Measurements from ENCODE around the gene COL27A1.

The COL27A1 gene

GRCh38 chr9:114339130-114339908 is 184.0 kb downstream of the COL27A1 start:
- peak; percentile 41 to 53 for DNase-seq (ENCODE audit: low read depth in 2 of 2)

- DNase-seq (ENCODE audit: low read depth in 2 of 2): no peak
Observed at GRCh38 chr9:114341152-114341830, 186.0 kb downstream of the COL27A1 start.

DNA sequence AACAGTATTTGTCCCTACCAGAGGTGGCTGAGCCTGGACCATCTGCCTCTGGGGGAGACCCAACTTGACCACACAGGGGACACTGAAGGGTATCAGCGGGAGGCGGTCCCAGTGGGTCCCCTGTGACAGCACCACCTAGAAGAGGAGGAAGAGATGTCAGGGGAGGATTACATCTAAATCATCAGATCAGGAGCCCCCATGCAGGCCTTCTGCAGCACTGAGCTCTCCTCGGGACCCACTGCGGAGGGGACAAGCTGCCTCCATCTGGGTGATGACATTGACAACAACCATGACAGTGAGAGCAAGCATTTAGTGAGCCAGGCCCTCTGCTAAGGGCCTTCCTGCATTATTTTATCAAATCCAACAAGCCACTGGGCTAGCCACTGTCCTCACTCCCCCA is 186.7 kb downstream of the COL27A1 start:
- DNase-seq (ENCODE audit: low read depth in 2 of 2): no peak

DNA sequence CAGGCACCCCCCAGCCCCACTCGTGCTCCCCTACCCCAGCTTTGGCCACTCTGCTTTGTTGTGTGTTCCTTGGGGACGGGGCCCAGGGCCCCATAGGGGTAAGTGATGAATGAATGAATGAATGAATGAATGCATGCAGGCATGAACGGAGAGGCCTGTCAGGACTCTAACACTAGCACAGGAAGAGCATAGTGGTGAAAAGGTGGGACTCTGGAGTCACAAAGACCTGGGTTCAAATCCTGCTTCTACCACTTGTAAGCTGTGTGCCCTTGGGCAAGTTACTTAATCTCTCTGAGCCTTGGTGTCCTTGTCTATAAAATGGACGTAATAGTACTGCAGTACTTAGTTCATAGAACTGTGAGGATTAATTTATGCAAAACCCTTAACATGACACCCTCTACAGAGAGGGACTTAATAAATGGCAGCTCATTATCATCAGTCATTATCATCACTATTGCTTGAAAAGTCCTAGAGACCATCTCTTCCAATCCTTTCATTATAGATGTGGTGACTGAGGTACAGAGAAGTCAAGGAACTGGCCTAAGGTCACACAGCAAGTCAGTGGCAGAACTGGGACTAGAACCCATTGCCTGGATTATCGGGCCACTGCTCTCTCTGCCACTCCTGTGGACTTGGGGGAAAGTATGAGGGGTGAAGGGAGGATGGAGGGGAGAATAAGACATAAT is 187.6 kb downstream of the COL27A1 start:
- DNase-seq (ENCODE audit: low read depth in 2 of 2): no peak

DNA sequence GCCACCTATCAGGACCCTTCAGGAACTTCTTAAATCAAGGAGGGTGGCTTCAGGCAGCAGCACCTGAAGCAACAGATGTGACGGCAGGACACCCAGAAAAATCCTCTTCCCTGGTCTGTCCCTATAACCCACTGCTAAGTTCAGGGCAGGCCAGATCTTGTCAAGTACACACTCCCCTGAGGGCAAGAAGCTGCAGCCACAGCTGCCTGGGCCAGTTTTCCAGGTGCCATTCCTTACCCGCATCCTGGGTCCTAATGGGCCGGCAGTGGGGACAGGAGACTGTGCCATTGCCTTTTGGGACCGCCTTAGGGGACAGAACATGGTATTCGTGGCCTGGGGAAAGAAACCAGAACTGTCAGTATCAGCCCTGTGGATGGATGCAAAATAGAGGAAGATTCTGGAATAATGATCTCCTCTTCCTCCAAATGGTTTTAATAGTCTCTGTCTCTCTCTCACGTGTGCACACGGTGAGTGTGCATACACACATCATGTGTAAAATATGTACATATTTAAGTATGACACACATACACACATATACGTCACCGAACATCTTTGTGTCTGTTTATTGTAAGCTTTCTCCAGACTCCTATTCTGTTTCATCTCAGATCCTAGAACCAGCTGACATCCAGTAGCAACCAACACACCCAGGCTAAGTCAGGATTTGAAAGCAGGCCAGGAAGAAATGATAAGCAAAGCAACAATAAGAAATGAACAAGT is 188.3 kb downstream of the COL27A1 start:
- DNase-seq (ENCODE audit: low read depth in 2 of 2): no peak

DNA sequence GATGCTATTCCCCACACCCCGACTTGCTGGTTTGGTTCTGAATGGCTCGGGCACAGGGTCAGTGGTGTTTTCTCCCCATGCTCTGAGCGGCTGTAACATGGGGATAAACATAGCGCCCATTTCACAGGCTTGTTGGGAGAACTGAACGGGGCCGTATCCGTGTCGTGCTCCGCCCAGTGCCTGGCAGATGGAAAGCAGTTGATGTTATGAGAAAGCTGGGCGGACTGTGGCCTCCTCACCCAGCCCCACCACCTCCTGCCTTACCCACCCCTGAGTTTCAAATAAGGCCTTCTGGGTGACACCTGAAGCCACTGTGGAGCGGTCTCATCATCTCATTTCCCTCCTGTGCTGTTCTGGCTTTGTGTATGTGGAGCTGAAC is 188.8 kb downstream of the COL27A1 start:
- no peak for DNase-seq (ENCODE audit: low read depth in 2 of 2)

DNA sequence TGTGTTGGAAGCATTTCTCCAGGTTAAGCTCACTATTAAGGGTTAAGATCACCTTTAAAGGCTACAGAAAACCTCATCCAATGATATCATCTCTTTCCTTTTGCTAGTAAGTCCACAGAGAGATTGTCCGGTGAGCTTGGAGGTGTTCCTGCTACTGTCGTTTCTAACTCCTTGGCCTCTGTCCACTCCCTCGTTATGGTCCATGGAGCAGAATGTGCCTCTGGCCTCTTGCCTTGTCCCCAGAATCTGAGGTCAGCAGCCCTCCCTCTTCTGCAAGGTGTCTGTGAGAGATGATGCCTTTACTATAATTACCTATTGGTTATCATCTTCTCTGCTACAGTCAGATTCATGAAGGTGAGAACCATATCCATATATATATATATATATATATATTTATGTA is 189.4 kb downstream of the COL27A1 start:
- no peak for DNase-seq (ENCODE audit: low read depth in 2 of 2)

DNA sequence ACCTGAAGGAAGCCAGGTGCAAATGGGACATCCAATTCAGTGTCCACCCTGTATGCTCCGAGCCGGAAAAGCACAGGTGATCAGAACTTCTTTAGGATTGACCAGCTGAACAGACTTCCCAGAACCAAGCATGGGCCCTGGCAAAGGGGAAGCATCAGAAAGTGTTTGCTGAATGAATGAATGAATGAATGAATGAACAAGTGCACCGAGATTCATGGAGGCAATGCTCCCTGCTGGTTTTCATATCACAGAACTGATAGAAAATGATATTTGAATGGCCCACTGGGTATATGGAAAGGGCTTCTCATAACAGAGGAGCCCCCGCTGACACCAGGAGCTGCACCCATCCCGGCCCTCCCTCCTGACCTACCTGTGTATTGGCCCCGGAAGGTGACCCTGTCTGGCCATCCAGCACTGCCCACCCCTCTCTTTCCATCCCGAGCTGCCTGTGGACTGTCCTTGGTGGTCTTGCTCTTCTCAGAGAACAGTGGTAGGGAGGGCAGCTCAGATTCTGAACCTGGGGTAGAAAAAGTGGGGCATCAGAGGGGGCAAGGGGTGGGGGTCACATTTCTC is 190.2 kb downstream of the COL27A1 start:
- DNase-seq (ENCODE audit: low read depth in 2 of 2): no peak

DNA sequence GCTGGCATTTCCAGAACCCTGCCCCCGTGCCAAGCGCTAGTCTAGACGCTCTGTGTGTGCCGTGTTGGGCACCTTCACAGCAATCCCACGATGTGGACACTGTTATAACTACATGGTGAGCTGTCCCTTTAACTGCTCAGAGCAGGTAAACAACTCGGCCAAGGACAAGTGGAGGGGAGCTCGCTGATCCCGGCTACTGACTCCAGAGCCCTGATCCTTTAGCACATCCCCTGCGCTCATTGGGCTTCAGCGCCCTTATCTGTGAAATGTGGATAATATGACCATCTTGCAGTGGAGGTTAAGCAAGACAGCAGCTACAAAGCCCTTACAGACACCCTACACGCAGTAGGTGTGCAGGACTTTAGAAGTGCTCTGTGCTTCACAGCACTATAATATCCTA is 190.8 kb downstream of the COL27A1 start:
- DNase-seq (ENCODE audit: low read depth in 2 of 2): no peak

DNA sequence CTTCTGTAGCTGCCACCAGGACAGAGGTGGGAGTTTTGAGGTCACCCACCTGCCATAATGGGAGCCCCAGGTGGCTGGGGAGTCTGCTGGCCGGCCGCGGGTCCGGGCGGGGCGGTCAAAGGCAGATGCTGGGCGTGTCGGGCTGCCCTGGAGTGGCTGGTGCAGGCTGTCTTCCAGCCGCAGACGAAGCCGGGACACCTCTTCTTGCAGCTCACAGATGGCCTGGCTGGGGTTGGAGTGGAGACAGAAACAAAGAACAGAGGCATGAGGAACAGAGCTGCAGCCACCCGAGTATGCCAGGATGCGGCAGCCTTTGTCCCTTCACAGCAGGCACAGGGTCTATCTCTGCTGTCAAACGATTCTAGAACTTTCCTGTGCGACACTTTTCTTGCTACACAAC is 192.3 kb downstream of the COL27A1 start:
- no peak for DNase-seq (ENCODE audit: low read depth in 2 of 2)

- no peak for DNase-seq (ENCODE audit: low read depth in 2 of 2)
Observed at GRCh38 chr9:114348261-114348905, 193.0 kb downstream of the COL27A1 start.

GRCh38 chr9:114348906-114349482 is 193.7 kb downstream of the COL27A1 start:
- DNase-seq (ENCODE audit: low read depth in 2 of 2): peak; percentile 85

DNA sequence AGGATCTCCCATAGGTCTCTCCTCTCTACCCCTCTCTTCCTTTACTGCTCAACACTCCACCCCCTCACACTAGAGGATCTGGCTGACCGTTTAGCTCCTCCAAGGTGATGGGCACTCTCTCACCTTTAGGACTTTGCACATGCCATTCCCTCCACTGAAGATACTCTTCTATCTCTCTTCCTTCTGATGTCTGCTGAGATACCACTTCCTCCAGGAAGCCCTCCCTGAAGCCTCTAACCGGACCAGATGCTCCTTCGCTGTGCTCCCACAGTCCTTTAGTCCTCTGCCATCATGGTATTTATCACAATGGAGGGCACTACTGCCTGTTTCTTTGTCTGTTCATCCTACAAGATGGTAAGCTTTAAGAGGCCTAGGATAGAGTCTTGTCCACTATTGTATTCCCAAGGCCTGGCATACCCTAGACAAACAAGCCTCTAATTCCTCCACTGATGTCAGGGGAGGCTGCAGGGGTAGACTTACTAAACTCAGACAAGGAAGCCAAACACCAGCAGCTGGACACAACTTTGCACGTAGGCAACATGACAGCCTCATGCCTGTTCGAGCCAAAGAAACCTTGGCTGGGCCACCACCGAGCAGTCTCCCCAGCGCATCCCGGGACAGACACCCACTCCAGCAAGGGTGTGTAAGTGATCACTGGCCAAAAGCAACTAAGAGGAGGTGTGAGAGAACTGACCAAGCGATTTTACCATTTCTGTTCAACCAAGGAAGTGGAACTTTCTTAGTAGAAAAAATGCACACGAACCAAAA is 194.6 kb downstream of the COL27A1 start:
- DNase-seq (ENCODE audit: low read depth in 2 of 2): no peak

DNA sequence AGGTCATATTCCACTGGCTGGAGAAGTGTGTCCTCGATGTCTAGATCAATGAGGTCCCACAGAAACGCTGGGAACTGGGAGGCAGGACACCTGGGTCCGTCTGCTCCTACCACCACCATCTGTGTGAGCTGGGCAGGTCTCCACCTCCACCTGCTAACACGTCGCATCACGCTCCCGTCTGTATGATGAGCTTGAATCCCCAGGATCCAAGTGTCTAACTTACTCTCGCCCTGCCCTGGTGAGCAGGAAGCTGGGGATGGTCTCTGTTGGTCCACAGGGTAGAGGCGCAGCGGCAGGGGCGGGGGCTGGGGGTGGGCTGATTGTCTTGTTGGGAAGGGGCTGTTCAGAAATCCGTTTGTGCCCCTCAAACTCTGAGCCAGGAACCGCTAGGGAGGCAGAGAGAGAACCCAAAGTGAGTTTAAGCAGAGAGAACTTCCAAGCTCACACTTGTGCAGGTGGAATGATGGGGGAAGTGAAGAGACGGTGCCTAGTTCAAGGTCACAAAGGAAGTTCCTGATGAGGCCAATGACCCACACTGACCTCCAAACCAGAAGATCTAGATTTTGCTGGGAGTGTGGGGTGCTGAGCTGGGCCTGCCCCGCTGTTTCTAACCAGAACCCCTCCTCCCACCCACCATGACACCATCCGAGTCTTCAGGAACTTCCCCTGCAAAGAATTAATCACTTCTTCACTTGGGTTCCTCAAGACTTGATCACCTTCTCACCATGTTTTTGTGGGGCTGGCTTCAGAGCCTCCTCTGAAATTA is 195.5 kb downstream of the COL27A1 start:
- no peak for DNase-seq (ENCODE audit: low read depth in 2 of 2)

DNA sequence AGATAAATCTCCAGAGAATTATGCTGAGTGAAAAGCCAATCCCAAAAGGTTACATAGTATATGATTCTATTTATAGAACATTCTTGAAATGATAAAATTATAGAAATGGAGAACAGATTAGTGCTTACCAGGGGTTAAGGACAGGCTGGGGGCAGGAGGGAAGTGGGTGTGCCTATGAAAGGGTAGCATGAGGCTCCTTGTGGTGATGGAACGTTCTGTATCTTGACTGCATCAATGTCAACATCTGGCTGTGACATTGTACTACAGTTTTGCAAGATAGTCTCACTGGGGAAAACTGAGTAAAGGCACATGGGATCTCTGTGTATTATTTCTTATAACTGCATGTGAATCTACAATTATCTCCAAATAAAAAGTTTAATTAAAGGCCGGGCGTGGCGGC is 196.6 kb downstream of the COL27A1 start:
- no peak for DNase-seq (ENCODE audit: low read depth in 2 of 2)

DNA sequence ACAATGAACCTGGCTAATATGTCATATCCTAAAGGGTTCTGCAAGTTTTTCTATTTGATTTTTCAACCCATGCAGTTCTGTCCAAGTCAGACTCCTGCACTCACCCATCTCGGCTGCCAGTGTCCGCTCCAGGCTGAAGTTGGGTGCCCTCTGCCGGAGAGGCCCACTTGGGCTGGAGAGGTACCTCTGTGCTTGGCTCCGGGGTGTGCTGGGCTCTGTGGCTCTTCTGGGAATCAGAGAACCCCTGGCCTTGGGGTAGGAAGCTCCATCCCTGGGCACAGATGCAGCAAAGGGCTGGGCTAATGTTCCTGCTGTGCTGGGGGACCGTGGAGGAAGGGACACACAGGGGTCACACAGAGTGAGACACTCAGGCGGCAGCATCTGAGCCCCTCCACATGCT is 200.5 kb downstream of the COL27A1 start:
- no peak for DNase-seq (ENCODE audit: low read depth in 2 of 2)

GRCh38 chr9:114356792-114357191 is 201.5 kb downstream of the COL27A1 start:
- DNase-seq (ENCODE audit: low read depth in 2 of 2): no peak

DNA sequence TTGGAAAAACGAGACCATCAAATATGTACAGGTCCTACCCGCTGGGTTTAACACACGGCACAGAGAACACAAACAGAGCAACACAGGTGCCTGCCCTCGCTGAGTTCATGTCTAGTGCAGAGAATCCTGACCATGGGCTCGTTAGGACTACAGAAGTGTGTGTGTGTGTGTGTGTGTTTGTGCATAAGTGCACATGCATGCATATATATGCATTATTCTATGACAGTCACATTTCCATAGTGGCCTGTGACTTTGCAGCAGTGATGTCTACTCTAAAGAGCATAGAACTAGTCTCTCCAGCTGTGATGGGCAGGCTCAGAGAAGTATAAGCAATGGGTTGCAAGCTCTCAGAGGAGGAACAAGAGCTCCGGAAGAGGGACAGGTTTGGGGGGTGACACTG is 202.0 kb downstream of the COL27A1 start:
- no peak for DNase-seq (ENCODE audit: low read depth in 2 of 2)

DNA sequence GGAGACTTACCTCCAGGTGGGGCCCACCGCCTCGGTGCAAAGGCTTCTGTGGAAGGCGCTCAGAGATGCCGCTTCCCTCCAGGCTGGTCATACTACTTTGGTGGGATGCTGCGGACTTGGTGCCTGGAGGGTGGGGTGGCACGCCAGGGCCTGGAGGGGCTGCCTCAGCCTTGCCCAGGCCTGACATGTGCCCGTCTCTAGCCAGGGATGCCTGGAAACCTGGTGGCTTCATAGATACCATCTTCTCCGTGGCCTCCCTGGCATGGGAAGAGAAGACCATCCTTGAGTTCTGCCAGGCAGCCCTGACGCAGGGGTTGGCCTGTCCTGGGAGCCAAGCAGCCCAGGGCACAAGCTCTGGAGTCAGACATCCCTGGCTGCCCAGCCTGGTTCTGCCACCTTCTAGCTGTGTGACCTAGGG is 202.6 kb downstream of the COL27A1 start:
- no peak for DNase-seq (ENCODE audit: low read depth in 2 of 2)
